Mucosa of stomach (tissue), 1 donor: ENCODE results near the gene OAF.

Experiments used
- H3K27me3 ChIP-seq: one replicate; pipeline ENCODE4 v1.7.0; 2013; ENCODE audit warnings: mild to moderate bottlenecking, low read length; ENCODE audit not compliant: control insufficient read depth, insufficient read depth
- H3K36me3 ChIP-seq: one replicate; pipeline ENCODE4 v1.7.0; 2013; ENCODE audit warnings: low read length; ENCODE audit not compliant: control insufficient read depth, insufficient read depth
- H3K4me1 ChIP-seq: one replicate; pipeline ENCODE4 v1.7.0; 2013; ENCODE audit warnings: mild to moderate bottlenecking, low read length; ENCODE audit not compliant: control insufficient read depth, insufficient read depth
- H3K4me3 ChIP-seq: one replicate; pipeline ENCODE4 v1.7.0; 2013; ENCODE audit warnings: low read length
- H3K9ac ChIP-seq: one replicate; pipeline ENCODE4 v1.7.0; 2013; ENCODE audit warnings: mild to moderate bottlenecking, low read length, moderate library complexity
- H3K9me3 ChIP-seq: one replicate; pipeline ENCODE4 v1.7.0; 2013; ENCODE audit warnings: mild to moderate bottlenecking, low read length, moderate library complexity; ENCODE audit not compliant: control insufficient read depth
- donor health status: Pancreatic carcinoma.

The OAF gene

GRCh38 chr11:120230433-120231071 lies 19.7 kb downstream of the OAF start:
- no peaks in the 10 kb centered on the region for H3K9me3 ChIP-seq

GRCh38 chr11:120231963-120232362 lies 21.1 kb downstream of the OAF start:
- H3K4me1 ChIP-seq = no peaks in the 10 kb centered on the region

More at GRCh38 chr11:120230433-120231071, 19.7 kb downstream of the OAF start:
- no peaks in the 10 kb centered on the region for H3K36me3 ChIP-seq
- H3K27me3 ChIP-seq = peaks cover 13% of the 10 kb centered on the region
- H3K4me1 ChIP-seq = no peaks in the 10 kb centered on the region
- no peak overlapping the region for H3K9ac ChIP-seq
- no peak overlapping the region for H3K4me3 ChIP-seq

GRCh38 chr11:120233207-120233803 lies 22.5 kb downstream of the OAF start:
- no peak overlapping the region for H3K9ac ChIP-seq
- no peaks in the 10 kb centered on the region for H3K36me3 ChIP-seq
- H3K9me3 ChIP-seq = no peaks in the 10 kb centered on the region
- H3K4me3 ChIP-seq = no peak overlapping the region
- H3K4me1 ChIP-seq = no peaks in the 10 kb centered on the region
- peaks cover 13% of the 10 kb centered on the region for H3K27me3 ChIP-seq

More at GRCh38 chr11:120231963-120232362, 21.1 kb downstream of the OAF start:
- Histone ChIP-seq H3K4me3 (no peak overlapping the region), H3K27me3 (peaks cover 13% of the 10 kb centered on the region), H3K9ac (no peak overlapping the region), H3K9me3 (no peaks in the 10 kb centered on the region), H3K36me3 (no peaks in the 10 kb centered on the region)

GRCh38 chr11:120235024-120235628 lies 24.3 kb downstream of the OAF start:
- no peak overlapping the region for H3K4me3 ChIP-seq
- no peak overlapping the region for H3K9ac ChIP-seq
- no peaks in the 10 kb centered on the region for H3K36me3 ChIP-seq
- peaks cover under 1% of the 10 kb centered on the region for H3K4me1 ChIP-seq
- H3K27me3 ChIP-seq = peaks cover 28% of the 10 kb centered on the region
- H3K9me3 ChIP-seq = no peaks in the 10 kb centered on the region

- H3K27me3 ChIP-seq = peaks cover 37% of the 10 kb centered on the region
- no peaks in the 10 kb centered on the region for H3K36me3 ChIP-seq
- no peak overlapping the region for H3K9ac ChIP-seq
Measured at GRCh38 chr11:120236169-120237107, 25.6 kb downstream of the OAF start.

GRCh38 chr11:120238968-120239620 lies 28.3 kb downstream of the OAF start:
- Histone ChIP-seq H3K4me1 (peaks cover 7% of the 10 kb centered on the region), H3K9ac (no peak overlapping the region), H3K36me3 (no peaks in the 10 kb centered on the region), H3K27me3 (peaks cover 47% of the 10 kb centered on the region), H3K4me3 (no peak overlapping the region), H3K9me3 (no peaks in the 10 kb centered on the region)

More at GRCh38 chr11:120236169-120237107, 25.6 kb downstream of the OAF start:
- Histone ChIP-seq H3K9me3 (no peaks in the 10 kb centered on the region), H3K4me3 (no peak overlapping the region), H3K4me1 (peaks cover 7% of the 10 kb centered on the region)

GRCh38 chr11:120239713-120240640 lies 29.1 kb downstream of the OAF start, which contains the start of gene POU2F3:
Gene POU2F3 (plus strand): TSS chr11:120240140. CDS start chr11:120240344, 204 bp downstream.
- peaks cover 7% of the 10 kb centered on the region for H3K4me1 ChIP-seq
- H3K9ac ChIP-seq = no peak within 1 kb of the TSS
- H3K9me3 ChIP-seq = no peaks in the 10 kb centered on the region
- no peak within 1 kb of the TSS for H3K4me3 ChIP-seq
- H3K27me3 ChIP-seq = peaks cover 43% of the 10 kb centered on the region
- H3K36me3 ChIP-seq = no peaks in the 10 kb centered on the region

- no peaks in the 10 kb centered on the region for H3K36me3 ChIP-seq
- H3K9ac ChIP-seq = no peak overlapping the region
- no peaks in the 10 kb centered on the region for H3K9me3 ChIP-seq
- no peak overlapping the region for H3K4me3 ChIP-seq
- H3K27me3 ChIP-seq = peaks cover 43% of the 10 kb centered on the region
- peaks cover 7% of the 10 kb centered on the region for H3K4me1 ChIP-seq
Measured at GRCh38 chr11:120240866-120241265, 30.0 kb downstream of the OAF start.

- Histone ChIP-seq H3K9me3 (no peaks in the 10 kb centered on the region), H3K36me3 (no peaks in the 10 kb centered on the region), H3K4me1 (peaks cover 7% of the 10 kb centered on the region), H3K27me3 (peaks cover 43% of the 10 kb centered on the region), H3K9ac (no peak overlapping the region), H3K4me3 (no peak overlapping the region)
Measured at GRCh38 chr11:120241277-120241676, 30.4 kb downstream of the OAF start.

GRCh38 chr11:120243221-120243620 lies 32.4 kb downstream of the OAF start:
- Histone ChIP-seq H3K9me3 (no peaks in the 10 kb centered on the region), H3K4me3 (no peak overlapping the region), H3K4me1 (peaks cover 7% of the 10 kb centered on the region), H3K9ac (no peak overlapping the region), H3K36me3 (no peaks in the 10 kb centered on the region), H3K27me3 (peaks cover 43% of the 10 kb centered on the region)
